Spleen (tissue), 11 donors: Measurements from ENCODE around the gene ALK. TPM values are rescaled to one million over a fixed set of nuclear protein-coding genes. Genes with fewer than 3 reads are reported as not detected.

ENCODE experiments used
- DNase-seq: peaks from one replicate; pipeline ENCODE4 v3.0.0-alpha.2; 2020
- H3K27ac ChIP-seq, 8 donors: fragments of 200-600 bp; sonication (generic) in 7 of 8; 1 replicate in 4 of 8; 2 replicates in 4 of 8; pipeline versions ENCODE4 v1.5.0 to v1.8.0; 2016 to 2021; ENCODE audit warnings: inconsistent platforms in 4 of 8, mild to moderate bottlenecking in 4 of 8, moderate library complexity in 1 of 8
- H3K27me3 ChIP-seq, 7 donors: fragments of 200-600 bp; sonication (generic) in 6 of 7; replicated peaks in 1 of 7; 1 replicate in 4 of 7; 2 replicates in 3 of 7; pipeline versions ENCODE4 v1.5.0 to v1.8.0; 2016 to 2021; ENCODE audit warnings: inconsistent platforms in 3 of 7, mild to moderate bottlenecking in 1 of 7
- H3K36me3 ChIP-seq, 6 donors: fragments of 200-600 bp; sonication (generic) in 5 of 6; 1 replicate in 4 of 6; 2 replicates in 2 of 6; pipeline versions ENCODE4 v1.5.0 to v1.8.0; 2016 to 2021; ENCODE audit warnings: inconsistent platforms in 2 of 6
- H3K4me1 ChIP-seq, 6 donors: fragments of 200-600 bp; sonication (generic) in 5 of 6; 1 replicate in 3 of 6; 2 replicates in 3 of 6; pipeline versions ENCODE4 v1.5.0 to v1.8.0; 2016 to 2021; ENCODE audit warnings: inconsistent platforms in 3 of 6
- H3K4me3 ChIP-seq, 8 donors: fragments of 200-600 bp; sonication (generic) in 7 of 8; 1 replicate in 4 of 8; 2 replicates in 4 of 8; pipeline versions ENCODE4 v1.5.0 to v1.8.0; 2016 to 2021; ENCODE audit warnings: inconsistent platforms in 4 of 8, mild to moderate bottlenecking in 4 of 8, moderate library complexity in 2 of 8
- H3K9me3 ChIP-seq, 8 donors: fragments of 200-600 bp; sonication (generic) in 7 of 8; 1 replicate in 4 of 8; 2 replicates in 4 of 8; pipeline versions ENCODE4 v1.5.0 to v1.8.0; 2016 to 2021; ENCODE audit warnings: inconsistent platforms in 4 of 8
- CTCF ChIP-seq, 11 experiments: fragments of 200-600 bp in 7 of 11; fragments of 450-650 bp in 4 of 11; sonication (generic) in 4 of 11; IDR thresholded peaks in 8 of 11; conservative IDR thresholded peaks in 3 of 11; 1 replicate in 7 of 11; 2 replicates in 4 of 11; pipeline versions ENCODE4 v1.4.0 to v1.8.0; 2016 to 2021; ENCODE audit warnings: antibody characterized with exemption in 11 of 11, inconsistent platforms in 4 of 11, mild to moderate bottlenecking in 1 of 11
- POLR2A ChIP-seq, 3 donors: fragments of 450-650 bp; IDR thresholded peaks; one replicate each; pipeline ENCODE4 v1.5.1; 2017; ENCODE audit warnings: antibody characterized with exemption in 3 of 3, mild to moderate bottlenecking in 1 of 3
- POLR2AphosphoS5 ChIP-seq, 3 donors: sonication (generic); formaldehyde crosslinking; IDR thresholded peaks; one replicate each; pipeline ENCODE4 v1.5.1; 2017; ENCODE audit warnings: antibody characterized with exemption in 3 of 3
- WGBS, 5 donors: extraction: QIAGEN DNeasy Blood & Tissue Kit in 3 of 5; methylation state at CpG; one replicate each; pipeline versions ENCODE4 v1.1.5 to v1.1.7; 2013 to 2018; 5-methylcytosine and 5-hydroxymethylcytosine counted together
- intact Hi-C: fragments of 100-400 bp; cut with DNase I; formaldehyde crosslinking; loops from one replicate; pipeline ENCODE4 v1.15.0; 2023; ENCODE audit warnings: low total_unique reads
- polyA plus RNA-seq, 3 donors: library from polyadenylated mRNA; stranded (reverse); fragments of 200-250 nt; gene quantifications; one replicate each; pipeline ENCODE4 v1.2.1, GENCODE V29; 2013
- total RNA-seq, 7 donors: library from RNA; depleted of rRNA in 3 of 7; stranded (reverse); fragments of >200 nt in 3 of 7; fragmentation: NEBNext Ultra II Directional in 4 of 7; extraction: Animal tissue kit (Norgen Biotek cat#: 25700) in 4 of 7; gene quantifications; one replicate each; pipeline versions ENCODE4 v1.1.0 to v1.2.1, GENCODE V29; 2016 to 2021
- donor health status: healthy with polysubstance abuse.
- donor health status: DM: no; HTN: no; CAD: no; lungs with moderate emphysema.
- donor health status: DM: no; HTN: no; CAD: no.
- donor health status: Bipolar disorder and iron deficiency.
- donor health status: healthy.
- donor health status: DM: no; HTN: no; CAD: no.
- donor health status: DM: yes; HTN: yes; CAD: no.

The ALK gene
- total and polyA plus RNA-seq, 10 donors: 0.03 to 0.28 (median 0.06) TPM; not detected in 7

GRCh38 chr2:29398384-29399237, 522.8 kb downstream of the ALK start:
- no peak for DNase-seq
- H3K4me3 ChIP-seq: no peak overlapping the region
- H3K36me3 ChIP-seq: no peaks in the 10 kb centered on the region
- H3K9me3 ChIP-seq: no peaks in the 10 kb centered on the region
- no peak overlapping the region for H3K27ac ChIP-seq
- no peaks in the 10 kb centered on the region for H3K4me1 ChIP-seq
- H3K27me3 ChIP-seq: peaks cover 0 to 26% (median 0%) of the 10 kb centered on the region in 7 donors
- WGBS, 5 donors: 44 to 68% (median 66%) methylated on average over 8 of the region's 8 CpGs
- intact Hi-C loops: no loop called here
- TF ChIP-seq POLR2A (IDR thresholded peaks at IDR 0.05) (no peak), POLR2AphosphoS5 (IDR thresholded peaks at IDR 0.05) (no peak), CTCF (IDR thresholded peaks at IDR 0.05 in 8 of 11, conservative IDR thresholded peaks at IDR 0.05 in 3 of 11) (no peak)

GRCh38 chr2:29397713-29398112, 523.7 kb downstream of the ALK start:
- DNase-seq: no peak
- intact Hi-C loops: no loop called here
- H3K4me3 ChIP-seq: no peak overlapping the region
- WGBS, 5 donors: 58 to 80% (median 76%) methylated on average over 4 of the region's 4 CpGs
- no peaks in the 10 kb centered on the region for H3K9me3 ChIP-seq
- H3K27ac ChIP-seq: no peak overlapping the region
- H3K4me1 ChIP-seq: no peaks in the 10 kb centered on the region
- TF ChIP-seq POLR2A (IDR thresholded peaks at IDR 0.05) (no peak), POLR2AphosphoS5 (IDR thresholded peaks at IDR 0.05) (no peak), CTCF (IDR thresholded peaks at IDR 0.05 in 8 of 11, conservative IDR thresholded peaks at IDR 0.05 in 3 of 11) (no peak)
- no peaks in the 10 kb centered on the region for H3K36me3 ChIP-seq
- H3K27me3 ChIP-seq: peaks cover 0 to 26% (median 0%) of the 10 kb centered on the region in 7 donors

DNA sequence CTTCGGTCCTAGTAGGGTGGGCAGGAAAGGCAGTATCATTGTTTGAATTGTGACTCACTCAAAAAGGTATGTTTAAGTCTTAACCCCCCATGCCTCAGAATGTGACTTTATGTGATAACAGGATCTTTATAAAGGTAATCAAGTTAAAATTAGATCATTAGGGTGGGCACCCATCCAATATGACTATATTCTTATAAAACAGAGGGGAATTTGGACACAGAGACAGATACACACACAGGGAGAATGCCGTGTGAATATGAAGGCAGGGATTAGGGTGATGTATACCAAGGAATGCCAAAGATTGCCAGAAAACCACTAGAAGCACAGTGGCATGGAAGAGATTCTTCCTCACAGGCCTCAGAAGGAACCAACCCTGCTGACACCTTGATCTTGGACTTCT, 524.3 kb downstream of the ALK start:
- no peaks in the 10 kb centered on the region for H3K4me1 ChIP-seq
- no peak for DNase-seq
- H3K27me3 ChIP-seq: peaks cover 0 to 26% (median 0%) of the 10 kb centered on the region in 7 donors
- no peaks in the 10 kb centered on the region for H3K9me3 ChIP-seq
- TF ChIP-seq POLR2AphosphoS5 (IDR thresholded peaks at IDR 0.05) (no peak), POLR2A (IDR thresholded peaks at IDR 0.05) (no peak), CTCF (IDR thresholded peaks at IDR 0.05 in 8 of 11, conservative IDR thresholded peaks at IDR 0.05 in 3 of 11) (no peak)
- intact Hi-C loops: no loop called here
- WGBS, 5 donors: 84 to 98% (median 89%) methylated on average over 2 of the region's 2 CpGs
- no peak overlapping the region for H3K4me3 ChIP-seq
- H3K36me3 ChIP-seq: no peaks in the 10 kb centered on the region
- H3K27ac ChIP-seq: no peak overlapping the region

- WGBS, 5 donors: 64 to 89% (median 77%) methylated on average over 2 of the region's 2 CpGs
- no peak for TF ChIP-seq POLR2AphosphoS5 (IDR thresholded peaks at IDR 0.05)
- no peak for TF ChIP-seq POLR2A (IDR thresholded peaks at IDR 0.05)
- no peak for TF ChIP-seq CTCF (IDR thresholded peaks at IDR 0.05 in 8 of 11, conservative IDR thresholded peaks at IDR 0.05 in 3 of 11)
- intact Hi-C loops: no loop called here
- Histone ChIP-seq H3K4me1 (no peaks in the 10 kb centered on the region), H3K27me3 (peaks cover 0 to 26% (median 0%) of the 10 kb centered on the region in 7 donors), H3K9me3 (no peaks in the 10 kb centered on the region), H3K4me3 (no peak overlapping the region), H3K36me3 (no peaks in the 10 kb centered on the region), H3K27ac (no peak overlapping the region)
- no peak for DNase-seq
Observed at GRCh38 chr2:29394981-29395350, 526.4 kb downstream of the ALK start.
